OCI-LY3 (cell line): ENCODE measurements around the gene IGIP.

Experiments
- EZH2phosphoT487 ChIP-seq: fragments of 200-600 bp; shearing (Covaris generic); IDR thresholded peaks from 2 replicates; pipeline ENCODE4 v1.6.1; 2018; ENCODE audit warnings: antibody characterized with exemption, mixed run types, low read depth
- TF ChIP-seq, protein P1 (sequence below): fragments of 200-600, 300-600 bp; sonication (generic); IDR thresholded peaks from 2 replicates; pipeline ENCODE4 v1.5.1; 2014; ENCODE audit warnings: antibody characterized with exemption, low read length, low read depth

GRCh38 chr5:140165923-140166270 is 40.2 kb downstream of the IGIP start:
- TF ChIP-seq, protein P1, sequence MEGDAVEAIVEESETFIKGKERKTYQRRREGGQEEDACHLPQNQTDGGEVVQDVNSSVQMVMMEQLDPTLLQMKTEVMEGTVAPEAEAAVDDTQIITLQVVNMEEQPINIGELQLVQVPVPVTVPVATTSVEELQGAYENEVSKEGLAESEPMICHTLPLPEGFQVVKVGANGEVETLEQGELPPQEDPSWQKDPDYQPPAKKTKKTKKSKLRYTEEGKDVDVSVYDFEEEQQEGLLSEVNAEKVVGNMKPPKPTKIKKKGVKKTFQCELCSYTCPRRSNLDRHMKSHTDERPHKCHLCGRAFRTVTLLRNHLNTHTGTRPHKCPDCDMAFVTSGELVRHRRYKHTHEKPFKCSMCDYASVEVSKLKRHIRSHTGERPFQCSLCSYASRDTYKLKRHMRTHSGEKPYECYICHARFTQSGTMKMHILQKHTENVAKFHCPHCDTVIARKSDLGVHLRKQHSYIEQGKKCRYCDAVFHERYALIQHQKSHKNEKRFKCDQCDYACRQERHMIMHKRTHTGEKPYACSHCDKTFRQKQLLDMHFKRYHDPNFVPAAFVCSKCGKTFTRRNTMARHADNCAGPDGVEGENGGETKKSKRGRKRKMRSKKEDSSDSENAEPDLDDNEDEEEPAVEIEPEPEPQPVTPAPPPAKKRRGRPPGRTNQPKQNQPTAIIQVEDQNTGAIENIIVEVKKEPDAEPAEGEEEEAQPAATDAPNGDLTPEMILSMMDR: no peak
- TF ChIP-seq EZH2phosphoT487: no peak
